HG03108 (cell line): ENCODE results near the gene PHKB.
"Not testable (repeated sequence)": the region's sequence is repeated elsewhere in the genome, so short reads cannot be mapped to it uniquely, and the experiment has no call there.

Experiments used
- ATAC-seq: cut with Tn5 transposase; IDR thresholded peaks from one replicate; pipeline ENCODE4 v1.9.1; 2021; ENCODE audit warnings: moderate library complexity; ENCODE audit not compliant: unreplicated experiment

PHKB gene

GRCh38 chr16:47664653-47665325 is 203.7 kb downstream of the PHKB start:
- ATAC-seq, result no peak

- ATAC-seq, result no peak
Observed at GRCh38 chr16:47666434-47666833, 205.3 kb downstream of the PHKB start.

- ATAC-seq, result no peak
Observed at GRCh38 chr16:47667956-47668355, 206.8 kb downstream of the PHKB start.

- no peak for ATAC-seq
Observed at GRCh38 chr16:47672475-47672874, 211.3 kb downstream of the PHKB start.

- ATAC-seq, result no peak
Observed at GRCh38 chr16:47676635-47677177, 215.6 kb downstream of the PHKB start.

- not testable (repeated sequence) for ATAC-seq
Observed at GRCh38 chr16:47681571-47681970, 220.4 kb downstream of the PHKB start.

- ATAC-seq, result no peak
Observed at GRCh38 chr16:47687694-47688093, 226.6 kb downstream of the PHKB start.

GRCh38 chr16:47693226-47693625 is 232.1 kb downstream of the PHKB start:
- ATAC-seq, result no peak

GRCh38 chr16:47694543-47694942 is 233.4 kb downstream of the PHKB start:
- no peak for ATAC-seq

- no peak for ATAC-seq
Observed at GRCh38 chr16:47695756-47696155, 234.6 kb downstream of the PHKB start.

GRCh38 chr16:47697826-47698225 is 236.7 kb downstream of the PHKB start:
- no peak for ATAC-seq

GRCh38 chr16:47699106-47699505 is 238.0 kb downstream of the PHKB start:
- no peak for ATAC-seq

- ATAC-seq, result no peak
Observed at GRCh38 chr16:47700857-47701587, 239.9 kb downstream of the PHKB start.

- no peak for ATAC-seq
Observed at GRCh38 chr16:47705266-47705665, 244.1 kb downstream of the PHKB start.

GRCh38 chr16:47711809-47712208 is 250.7 kb downstream of the PHKB start:
- no peak for ATAC-seq

GRCh38 chr16:47712276-47713224 is 251.4 kb downstream of the PHKB start:
- no peak for ATAC-seq

GRCh38 chr16:47713225-47713595 is 252.1 kb downstream of the PHKB start:
- no peak for ATAC-seq

GRCh38 chr16:47715442-47716083 is 254.4 kb downstream of the PHKB start:
- no peak for ATAC-seq

- ATAC-seq, result no peak
Observed at GRCh38 chr16:47716571-47716970, 255.4 kb downstream of the PHKB start.

GRCh38 chr16:47719713-47720112 is 258.6 kb downstream of the PHKB start:
- no peak for ATAC-seq
